ENCODE results near the gene ZNF445.
"Not testable (repeated sequence)": the region's sequence is repeated elsewhere in the genome, so short reads cannot be mapped to it uniquely, and the experiment has no call there.

The ZNF445 gene

DNA sequence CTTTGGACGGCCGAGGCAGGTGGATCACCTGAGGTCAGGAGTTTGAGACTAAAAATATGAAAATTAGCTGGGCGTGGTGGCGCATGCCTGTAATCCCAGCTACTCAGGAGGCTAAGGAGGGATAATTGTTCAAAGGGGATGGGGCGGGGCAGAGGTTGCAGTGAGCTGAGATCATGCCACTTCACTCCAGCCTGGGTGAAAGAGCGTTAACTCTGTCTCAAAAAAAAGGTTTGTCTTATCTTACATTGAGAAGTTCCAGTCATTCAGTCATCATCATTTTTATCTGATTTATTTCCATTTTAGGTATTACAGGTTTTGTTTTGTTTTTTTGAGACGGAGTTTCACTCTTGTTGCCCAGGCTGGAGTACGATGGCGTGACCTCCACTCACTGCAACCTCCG, 2.6 kb downstream of the ZNF445 start:
- not testable (repeated sequence) for DNase-seq

DNA sequence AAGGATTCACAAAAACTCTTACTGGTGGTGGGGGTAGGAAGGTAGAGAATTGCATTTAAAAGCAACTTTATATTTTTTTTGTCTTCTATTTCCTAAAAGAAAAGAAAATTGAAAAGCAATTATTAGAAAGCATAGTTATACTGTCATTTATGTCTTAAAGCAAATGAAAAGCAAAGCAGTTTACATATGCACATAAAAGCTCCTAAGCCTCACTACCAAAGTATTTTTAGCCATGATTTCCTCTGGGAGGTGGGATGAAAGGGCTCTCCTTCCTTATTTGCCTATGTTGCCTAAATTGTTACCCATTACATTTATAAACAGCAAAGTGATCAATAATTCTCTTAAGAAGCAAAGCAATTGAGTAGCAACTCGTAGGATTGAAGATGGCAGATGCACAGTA, 7.0 kb downstream of the ZNF445 start:
- DNase-seq = no peak

DNA sequence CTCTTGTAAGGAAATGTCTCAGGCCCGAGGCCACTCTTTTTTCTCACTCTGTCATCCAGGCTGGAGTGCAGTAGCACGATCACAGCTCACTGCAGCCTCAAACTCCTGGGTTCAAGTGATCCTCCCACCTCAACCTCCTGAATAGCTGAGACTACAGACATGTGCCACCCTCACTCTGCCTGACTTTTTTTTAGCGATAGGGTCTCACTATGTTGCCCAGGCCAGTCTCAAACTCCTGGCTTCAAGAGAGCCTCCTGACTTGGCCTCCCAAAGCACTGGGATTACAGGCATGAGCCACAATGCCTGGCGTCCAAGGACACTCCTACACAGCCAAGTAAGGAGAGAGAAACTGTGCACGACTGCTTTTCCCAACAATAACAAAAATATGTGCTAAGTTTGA, 7.6 kb downstream of the ZNF445 start:
- no peak for DNase-seq

GRCh38 chr3:44468572-44469520, 8.6 kb downstream of the ZNF445 start:
- DNase-seq = no peak

- DNase-seq = not testable (repeated sequence)
Measured at GRCh38 chr3:44468099-44468537, 9.4 kb downstream of the ZNF445 start.

- no peak for DNase-seq
Measured at GRCh38 chr3:44467241-44467640, 10.2 kb downstream of the ZNF445 start.

GRCh38 chr3:44464920-44465319, 12.6 kb downstream of the ZNF445 start:
- DNase-seq = not testable (repeated sequence)

- no peak for DNase-seq
Measured at GRCh38 chr3:44464509-44464908, 13.0 kb downstream of the ZNF445 start.

DNA sequence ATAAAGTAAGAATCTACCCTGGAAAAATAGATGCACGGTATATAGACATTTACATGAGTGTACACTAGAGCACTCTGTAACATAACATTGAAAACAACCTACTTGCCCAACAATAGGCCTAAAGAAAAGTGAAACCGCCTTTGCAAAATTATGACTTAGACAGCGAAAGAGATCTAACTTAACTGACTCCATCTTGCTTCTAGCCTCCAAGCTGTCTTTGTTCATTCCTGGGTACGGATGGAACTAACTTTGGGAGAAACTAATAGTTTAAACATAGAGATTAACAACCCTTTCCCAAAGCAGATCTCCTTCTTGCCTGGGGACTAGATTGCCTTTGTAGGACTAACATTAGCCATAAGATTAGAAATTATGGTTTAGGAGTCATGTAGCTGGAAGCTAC, 17.4 kb downstream of the ZNF445 start:
- DNase-seq = not testable (repeated sequence)

DNA sequence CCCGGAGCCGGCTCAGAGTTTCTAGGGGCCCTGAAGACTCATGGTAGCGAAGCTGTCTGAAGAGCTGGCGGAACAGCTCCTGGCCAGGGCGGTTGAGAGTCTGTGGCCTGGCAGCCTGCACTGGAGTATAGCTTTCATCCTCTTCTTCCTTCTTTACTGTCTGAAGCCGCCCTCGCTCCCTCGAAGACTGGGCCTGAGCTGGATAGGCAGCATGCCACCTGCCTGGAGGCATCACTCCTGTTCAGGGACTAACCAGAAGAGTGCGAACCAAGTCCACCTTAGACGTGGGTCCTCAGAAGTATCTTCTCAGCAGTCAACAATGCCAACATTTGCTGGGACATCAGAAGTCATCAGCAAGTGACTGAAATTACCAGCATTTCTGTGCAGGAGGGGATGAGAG, 22.2 kb downstream of the ZNF445 start:
- DNase-seq = no peak

DNA sequence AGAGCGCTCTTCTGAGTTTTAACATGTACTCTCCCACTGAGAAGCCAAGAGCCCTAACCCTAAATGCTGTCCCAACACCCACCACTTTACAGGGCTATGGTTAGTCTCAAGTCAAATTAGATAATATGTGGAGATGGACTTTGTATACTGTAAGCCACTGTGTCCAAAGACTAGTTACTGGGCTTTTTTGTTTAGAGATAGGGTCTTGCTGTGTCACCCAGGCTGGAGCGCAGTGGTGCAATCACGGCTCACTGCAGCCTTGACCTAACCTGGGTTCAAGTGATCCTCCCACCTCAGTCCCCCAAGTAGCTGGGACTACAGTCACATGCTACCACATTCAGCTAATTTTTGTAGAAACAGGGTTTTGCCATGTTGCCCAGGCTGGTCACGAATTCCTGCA, 23.2 kb downstream of the ZNF445 start:
- DNase-seq = no peak

GRCh38 chr3:44451441-44451840, 26.0 kb downstream of the ZNF445 start:
- DNase-seq = no peak

GRCh38 chr3:44446929-44447328, 30.5 kb downstream of the ZNF445 start:
- no peak for DNase-seq

DNA sequence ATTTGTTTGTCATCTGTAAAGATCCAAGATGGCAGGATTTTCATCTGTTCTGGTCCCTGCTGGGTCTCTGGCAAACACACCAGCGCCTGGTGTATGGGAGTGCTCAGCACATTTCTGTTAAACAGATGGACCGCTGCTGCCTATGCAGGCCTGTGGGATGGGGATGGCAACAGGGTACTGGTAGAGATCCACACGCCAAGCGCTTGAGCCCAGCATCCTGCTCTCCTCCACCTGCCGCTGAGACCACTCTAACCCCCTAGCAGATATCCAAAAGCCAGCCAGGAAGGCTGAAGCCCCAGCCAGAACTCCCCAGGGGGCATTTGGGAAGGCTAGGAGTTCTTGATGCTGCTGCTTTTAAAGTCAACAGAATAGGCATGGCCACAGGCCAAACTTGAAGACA, 31.7 kb downstream of the ZNF445 start:
- no peak for DNase-seq

GRCh38 chr3:44444896-44445691, 32.4 kb downstream of the ZNF445 start:
- DNase-seq = no peak

- no peak for DNase-seq
Measured at GRCh38 chr3:44444437-44444836, 33.0 kb downstream of the ZNF445 start.

- no peak for DNase-seq
Measured at GRCh38 chr3:44442596-44443309, 34.7 kb downstream of the ZNF445 start.

- DNase-seq = no peak
Measured at GRCh38 chr3:44439499-44440295, 37.8 kb downstream of the ZNF445 start.

DNA sequence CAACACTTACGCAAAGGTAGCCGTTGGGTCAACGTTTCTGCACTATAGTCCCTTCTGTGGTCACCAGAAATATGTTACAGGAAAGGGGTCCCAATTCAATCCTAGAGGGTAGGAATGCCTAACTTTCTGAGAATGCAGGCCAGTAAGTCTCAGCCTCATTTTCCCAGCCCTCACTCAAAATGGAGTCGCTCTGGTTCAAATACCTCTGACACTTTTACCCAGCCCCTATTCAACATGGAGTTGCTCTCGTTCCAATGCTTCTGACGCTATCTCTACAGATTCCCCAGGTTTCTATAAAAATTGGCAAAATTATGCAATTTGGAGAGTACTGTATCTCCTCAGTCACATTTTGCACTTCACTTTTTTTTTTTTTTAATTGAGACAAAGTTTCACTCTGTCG, 39.7 kb downstream of the ZNF445 start:
- DNase-seq = no peak

DNA sequence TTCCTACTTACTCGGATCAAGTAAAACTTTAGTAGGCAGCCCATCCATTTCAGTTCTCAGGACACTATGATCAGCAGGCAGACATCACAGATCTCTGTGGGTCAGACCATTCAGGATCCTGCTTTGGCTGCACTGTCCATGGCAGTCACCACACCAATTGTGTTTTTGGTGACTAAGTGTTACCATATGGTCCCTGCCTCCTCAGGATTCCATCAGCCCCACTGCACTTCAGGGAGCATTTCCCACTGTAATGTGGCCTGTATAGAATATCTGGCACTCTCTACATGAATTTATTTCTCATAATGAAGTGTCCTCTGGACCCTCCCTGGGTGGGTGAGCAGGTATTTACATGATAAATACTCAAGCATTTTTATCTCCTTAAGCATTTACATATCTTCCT, 41.3 kb downstream of the ZNF445 start:
- DNase-seq = no peak

DNA sequence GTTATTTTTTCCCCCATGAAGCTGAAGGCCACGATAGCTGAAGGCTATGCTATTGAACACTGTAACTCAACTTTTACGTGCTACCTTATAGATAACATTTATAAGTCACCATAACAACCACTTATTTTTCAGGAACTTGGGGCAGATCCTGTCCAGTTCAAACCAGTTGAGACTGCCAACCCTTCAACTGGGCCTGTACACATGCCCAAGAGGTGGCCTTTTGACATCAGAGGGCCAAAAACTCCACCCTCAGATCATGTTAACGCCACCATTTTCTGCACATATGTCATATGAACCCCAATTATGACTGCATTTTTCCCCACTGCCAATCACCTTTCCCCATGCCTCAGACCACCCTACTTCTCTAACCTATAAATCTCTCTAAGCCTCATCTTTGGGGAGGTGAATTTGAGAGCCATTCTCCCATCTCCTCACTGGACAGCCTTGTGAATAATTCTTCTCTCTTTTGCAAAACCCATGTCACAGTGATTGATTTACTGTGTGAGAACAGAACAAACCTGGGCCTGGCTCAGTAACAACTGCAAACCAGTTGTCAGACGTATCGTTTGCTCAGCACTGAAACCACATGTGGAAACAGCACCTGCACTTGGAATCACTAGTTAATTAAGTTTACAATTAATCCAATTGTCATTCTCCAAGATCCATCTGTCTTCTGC, 42.5 kb downstream of the ZNF445 start:
- DNase-seq = no peak

GRCh38 chr3:44430466-44430865, 47.0 kb downstream of the ZNF445 start:
- DNase-seq = no peak

Measured in COR-L47 (cell line).